Measurements from ENCODE around the gene AACS. TPM values are rescaled to one million over a fixed set of nuclear protein-coding genes. Genes with fewer than 3 reads are reported as not detected.
"Not testable (repeated sequence)": the region's sequence is repeated elsewhere in the genome, so short reads cannot be mapped to it uniquely, and the experiment has no call there.

Gene AACS
- polyA plus RNA-seq, 2 donors = 24.3 to 26.9 TPM

GRCh38 chr12:125070661-125071390, 5.6 kb downstream of the AACS start:
- Histone ChIP-seq H3K9me3 (ENCODE audit: control insufficient read depth in 2 of 2, insufficient read depth in 1 of 2, low read depth in 1 of 2, low read length in 1 of 2) (no peaks in the 10 kb centered on the region), H3K4me3 (ENCODE audit: low read depth in 1 of 2, low read length in 2 of 2) (no peak overlapping the region), H3K36me3 (ENCODE audit: control insufficient read depth in 2 of 2, insufficient read depth in 2 of 2, low read length in 1 of 2) (peaks cover 6 to 11% of the 10 kb centered on the region in 2 donors), H3K4me1 (ENCODE audit: control insufficient read depth in 2 of 2, insufficient read depth in 2 of 2, low read length in 1 of 2) (peaks cover 1 to 11% of the 10 kb centered on the region in 2 donors), H3K27me3 (ENCODE audit: control insufficient read depth in 1 of 2, insufficient read depth in 2 of 2, low read length in 2 of 2) (no peaks in the 10 kb centered on the region), H3K27ac (ENCODE audit: low read depth in 2 of 2, low read length in 1 of 2) (no peak overlapping the region)
- 88 to 91% methylated on average over 11 of the region's 11 CpGs for WGBS, 2 donors

GRCh38 chr12:125071456-125071855, 6.2 kb downstream of the AACS start:
- Histone ChIP-seq H3K4me3 (ENCODE audit: low read depth in 1 of 2, low read length in 2 of 2) (no peak overlapping the region), H3K9me3 (ENCODE audit: control insufficient read depth in 2 of 2, insufficient read depth in 1 of 2, low read depth in 1 of 2, low read length in 1 of 2) (no peaks in the 10 kb centered on the region), H3K27me3 (ENCODE audit: control insufficient read depth in 1 of 2, insufficient read depth in 2 of 2, low read length in 2 of 2) (no peaks in the 10 kb centered on the region), H3K36me3 (ENCODE audit: control insufficient read depth in 2 of 2, insufficient read depth in 2 of 2, low read length in 1 of 2) (peaks cover 6 to 18% of the 10 kb centered on the region in 2 donors), H3K27ac (ENCODE audit: low read depth in 2 of 2, low read length in 1 of 2) (no peak overlapping the region), H3K4me1 (ENCODE audit: control insufficient read depth in 2 of 2, insufficient read depth in 2 of 2, low read length in 1 of 2) (peaks cover 0 to 7% of the 10 kb centered on the region in 2 donors)
- WGBS, 2 donors = 85 to 92% methylated on average over 12 of the region's 12 CpGs

- peaks cover 6 to 20% of the 10 kb centered on the region in 2 donors for H3K36me3 ChIP-seq (ENCODE audit: control insufficient read depth in 2 of 2, insufficient read depth in 2 of 2, low read length in 1 of 2)
- no peaks in the 10 kb centered on the region for H3K27me3 ChIP-seq (ENCODE audit: control insufficient read depth in 1 of 2, insufficient read depth in 2 of 2, low read length in 2 of 2)
- no peaks in the 10 kb centered on the region for H3K9me3 ChIP-seq (ENCODE audit: control insufficient read depth in 2 of 2, insufficient read depth in 1 of 2, low read depth in 1 of 2, low read length in 1 of 2)
- 89 to 94% methylated on average over 2 of the region's 2 CpGs for WGBS, 2 donors
- H3K4me1 ChIP-seq (ENCODE audit: control insufficient read depth in 2 of 2, insufficient read depth in 2 of 2, low read length in 1 of 2) = peaks cover 0 to 4% of the 10 kb centered on the region in 2 donors
- no peak overlapping the region for H3K4me3 ChIP-seq (ENCODE audit: low read depth in 1 of 2, low read length in 2 of 2)
- no peak overlapping the region for H3K27ac ChIP-seq (ENCODE audit: low read depth in 2 of 2, low read length in 1 of 2)
Measured at GRCh38 chr12:125072496-125072895, 7.3 kb downstream of the AACS start.

GRCh38 chr12:125074294-125074693, 9.1 kb downstream of the AACS start:
- not testable (repeated sequence) for H3K9me3 ChIP-seq (ENCODE audit: control insufficient read depth in 2 of 2, insufficient read depth in 1 of 2, low read depth in 1 of 2, low read length in 1 of 2); H3K27me3 ChIP-seq (ENCODE audit: control insufficient read depth in 1 of 2, insufficient read depth in 2 of 2, low read length in 2 of 2); H3K4me1 ChIP-seq (ENCODE audit: control insufficient read depth in 2 of 2, insufficient read depth in 2 of 2, low read length in 1 of 2); H3K27ac ChIP-seq (ENCODE audit: low read depth in 2 of 2, low read length in 1 of 2); H3K4me3 ChIP-seq (ENCODE audit: low read depth in 1 of 2, low read length in 2 of 2)
- peaks cover 6 to 22% of the 10 kb centered on the region in 2 donors for H3K36me3 ChIP-seq (ENCODE audit: control insufficient read depth in 2 of 2, insufficient read depth in 2 of 2, low read length in 1 of 2)
- WGBS, 2 donors = 78 to 92% methylated on average over 2 of the region's 2 CpGs

- Histone ChIP-seq H3K4me1 (ENCODE audit: control insufficient read depth in 2 of 2, insufficient read depth in 2 of 2, low read length in 1 of 2) (no peaks in the 10 kb centered on the region), H3K36me3 (ENCODE audit: control insufficient read depth in 2 of 2, insufficient read depth in 2 of 2, low read length in 1 of 2) (peaks cover 5 to 19% of the 10 kb centered on the region in 2 donors), H3K27ac (ENCODE audit: low read depth in 2 of 2, low read length in 1 of 2) (no peak overlapping the region), H3K4me3 (ENCODE audit: low read depth in 1 of 2, low read length in 2 of 2) (no peak overlapping the region), H3K9me3 (ENCODE audit: control insufficient read depth in 2 of 2, insufficient read depth in 1 of 2, low read depth in 1 of 2, low read length in 1 of 2) (no peaks in the 10 kb centered on the region), H3K27me3 (ENCODE audit: control insufficient read depth in 1 of 2, insufficient read depth in 2 of 2, low read length in 2 of 2) (no peaks in the 10 kb centered on the region)
- 86 to 94% methylated on average over 6 of the region's 6 CpGs for WGBS, 2 donors
Measured at GRCh38 chr12:125076103-125076502, 10.9 kb downstream of the AACS start.

- peak overlapping the region; percentile 86 to 87 for H3K27ac ChIP-seq (ENCODE audit: low read depth in 2 of 2, low read length in 1 of 2)
Measured at GRCh38 chr12:125079084-125079483, 13.8 kb downstream of the AACS start.

GRCh38 chr12:125079648-125080645, 14.7 kb downstream of the AACS start:
- Histone ChIP-seq H3K9me3 (ENCODE audit: control insufficient read depth in 2 of 2, insufficient read depth in 1 of 2, low read depth in 1 of 2, low read length in 1 of 2) (no peaks in the 10 kb centered on the region), H3K4me1 (ENCODE audit: control insufficient read depth in 2 of 2, insufficient read depth in 2 of 2, low read length in 1 of 2) (no peaks in the 10 kb centered on the region), H3K36me3 (ENCODE audit: control insufficient read depth in 2 of 2, insufficient read depth in 2 of 2, low read length in 1 of 2) (peaks cover 0 to 20% of the 10 kb centered on the region in 2 donors), H3K27me3 (ENCODE audit: control insufficient read depth in 1 of 2, insufficient read depth in 2 of 2, low read length in 2 of 2) (no peaks in the 10 kb centered on the region), H3K4me3 (ENCODE audit: low read depth in 1 of 2, low read length in 2 of 2) (no peak overlapping the region), H3K27ac (ENCODE audit: low read depth in 2 of 2, low read length in 1 of 2) (peak overlapping the region; percentile 86 to 87)
- 59 to 68% methylated on average over 15 of the region's 15 CpGs for WGBS, 2 donors

More at GRCh38 chr12:125079084-125079483, 13.8 kb downstream of the AACS start:
- H3K36me3 ChIP-seq (ENCODE audit: control insufficient read depth in 2 of 2, insufficient read depth in 2 of 2, low read length in 1 of 2) = peaks cover 0 to 20% of the 10 kb centered on the region in 2 donors
- no peaks in the 10 kb centered on the region for H3K4me1 ChIP-seq (ENCODE audit: control insufficient read depth in 2 of 2, insufficient read depth in 2 of 2, low read length in 1 of 2)
- no peak overlapping the region for H3K4me3 ChIP-seq (ENCODE audit: low read depth in 1 of 2, low read length in 2 of 2)
- H3K27me3 ChIP-seq (ENCODE audit: control insufficient read depth in 1 of 2, insufficient read depth in 2 of 2, low read length in 2 of 2) = no peaks in the 10 kb centered on the region
- WGBS, 2 donors = 88 to 92% methylated on average over 10 of the region's 10 CpGs
- no peaks in the 10 kb centered on the region for H3K9me3 ChIP-seq (ENCODE audit: control insufficient read depth in 2 of 2, insufficient read depth in 1 of 2, low read depth in 1 of 2, low read length in 1 of 2)

GRCh38 chr12:125081427-125081826, 16.2 kb downstream of the AACS start:
- H3K36me3 ChIP-seq (ENCODE audit: control insufficient read depth in 2 of 2, insufficient read depth in 2 of 2, low read length in 1 of 2) = peaks cover 6 to 23% of the 10 kb centered on the region in 2 donors
- no peaks in the 10 kb centered on the region for H3K4me1 ChIP-seq (ENCODE audit: control insufficient read depth in 2 of 2, insufficient read depth in 2 of 2, low read length in 1 of 2)
- no peaks in the 10 kb centered on the region for H3K9me3 ChIP-seq (ENCODE audit: control insufficient read depth in 2 of 2, insufficient read depth in 1 of 2, low read depth in 1 of 2, low read length in 1 of 2)
- 59 to 73% methylated on average over 11 of the region's 11 CpGs for whole genome bisulfite sequencing, 2 donors
- peak overlapping the region; percentile 75 to 91 for H3K27ac ChIP-seq (ENCODE audit: low read depth in 2 of 2, low read length in 1 of 2)
- no peaks in the 10 kb centered on the region for H3K27me3 ChIP-seq (ENCODE audit: control insufficient read depth in 1 of 2, insufficient read depth in 2 of 2, low read length in 2 of 2)
- H3K4me3 ChIP-seq (ENCODE audit: low read depth in 1 of 2, low read length in 2 of 2) = no peak overlapping the region

GRCh38 chr12:125083072-125083471, 17.8 kb downstream of the AACS start:
- Histone ChIP-seq H3K27ac (ENCODE audit: low read depth in 2 of 2, low read length in 1 of 2) (no peak overlapping the region), H3K27me3 (ENCODE audit: control insufficient read depth in 1 of 2, insufficient read depth in 2 of 2, low read length in 2 of 2) (no peaks in the 10 kb centered on the region), H3K4me1 (ENCODE audit: control insufficient read depth in 2 of 2, insufficient read depth in 2 of 2, low read length in 1 of 2) (no peaks in the 10 kb centered on the region), H3K4me3 (ENCODE audit: low read depth in 1 of 2, low read length in 2 of 2) (no peak overlapping the region), H3K9me3 (ENCODE audit: control insufficient read depth in 2 of 2, insufficient read depth in 1 of 2, low read depth in 1 of 2, low read length in 1 of 2) (no peaks in the 10 kb centered on the region), H3K36me3 (ENCODE audit: control insufficient read depth in 2 of 2, insufficient read depth in 2 of 2, low read length in 1 of 2) (peaks cover 13 to 34% of the 10 kb centered on the region in 2 donors)
- WGBS, 2 donors = 71 to 85% methylated on average over 6 of the region's 6 CpGs

All from esophagus (tissue), 2 donors.